ENCODE measurements around the gene TRIM38. TPM values are rescaled to one million over a fixed set of nuclear protein-coding genes. Genes with fewer than 3 reads are reported as not detected.

The TRIM38 gene
- total and polyA plus RNA-seq, 2 of the 13 experiments (the other 11 are each of a cell fraction or from before 2014, with no cell fraction given) = 2.5 to 3.1 TPM

DNA sequence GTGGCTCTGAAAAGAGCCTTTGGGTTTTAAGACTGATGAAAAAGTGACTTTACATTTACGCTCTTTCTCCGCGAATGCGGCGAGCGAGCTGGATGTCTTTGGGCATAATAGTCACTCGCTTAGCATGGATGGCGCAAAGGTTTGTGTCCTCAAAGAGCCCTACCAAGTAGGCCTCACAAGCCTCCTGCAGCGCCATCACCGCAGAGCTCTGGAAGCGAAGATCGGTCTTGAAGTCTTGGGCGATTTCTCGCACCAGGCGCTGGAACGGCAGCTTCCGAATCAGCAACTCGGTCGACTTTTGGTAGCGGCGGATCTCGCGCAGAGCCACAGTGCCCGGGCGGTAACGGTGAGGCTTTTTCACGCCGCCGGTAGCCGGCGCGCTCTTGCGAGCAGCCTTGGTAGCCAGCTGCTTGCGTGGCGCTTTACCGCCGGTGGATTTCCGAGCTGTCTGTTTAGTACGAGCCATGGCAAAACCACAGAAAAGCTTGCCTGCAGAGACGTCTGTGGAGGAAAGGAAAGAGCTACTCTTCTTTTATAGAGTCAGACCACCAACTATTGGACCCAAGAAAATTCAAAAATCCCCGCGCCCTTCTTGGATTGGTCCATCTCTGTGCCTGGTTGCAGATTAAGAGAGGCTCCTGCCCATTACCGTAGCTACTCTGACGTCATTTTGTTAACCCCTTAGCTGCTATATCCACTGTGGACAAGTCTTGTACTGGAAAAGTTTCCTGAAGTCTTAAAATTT, 69.2 kb downstream of the TRIM38 start (continued):
- TF ChIP-seq, protein P1, sequence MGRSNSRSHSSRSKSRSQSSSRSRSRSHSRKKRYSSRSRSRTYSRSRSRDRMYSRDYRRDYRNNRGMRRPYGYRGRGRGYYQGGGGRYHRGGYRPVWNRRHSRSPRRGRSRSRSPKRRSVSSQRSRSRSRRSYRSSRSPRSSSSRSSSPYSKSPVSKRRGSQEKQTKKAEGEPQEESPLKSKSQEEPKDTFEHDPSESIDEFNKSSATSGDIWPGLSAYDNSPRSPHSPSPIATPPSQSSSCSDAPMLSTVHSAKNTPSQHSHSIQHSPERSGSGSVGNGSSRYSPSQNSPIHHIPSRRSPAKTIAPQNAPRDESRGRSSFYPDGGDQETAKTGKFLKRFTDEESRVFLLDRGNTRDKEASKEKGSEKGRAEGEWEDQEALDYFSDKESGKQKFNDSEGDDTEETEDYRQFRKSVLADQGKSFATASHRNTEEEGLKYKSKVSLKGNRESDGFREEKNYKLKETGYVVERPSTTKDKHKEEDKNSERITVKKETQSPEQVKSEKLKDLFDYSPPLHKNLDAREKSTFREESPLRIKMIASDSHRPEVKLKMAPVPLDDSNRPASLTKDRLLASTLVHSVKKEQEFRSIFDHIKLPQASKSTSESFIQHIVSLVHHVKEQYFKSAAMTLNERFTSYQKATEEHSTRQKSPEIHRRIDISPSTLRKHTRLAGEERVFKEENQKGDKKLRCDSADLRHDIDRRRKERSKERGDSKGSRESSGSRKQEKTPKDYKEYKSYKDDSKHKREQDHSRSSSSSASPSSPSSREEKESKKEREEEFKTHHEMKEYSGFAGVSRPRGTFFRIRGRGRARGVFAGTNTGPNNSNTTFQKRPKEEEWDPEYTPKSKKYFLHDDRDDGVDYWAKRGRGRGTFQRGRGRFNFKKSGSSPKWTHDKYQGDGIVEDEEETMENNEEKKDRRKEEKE (IDR thresholded peaks at IDR 0.05) = no peak
- TF ChIP-seq, protein P2, sequence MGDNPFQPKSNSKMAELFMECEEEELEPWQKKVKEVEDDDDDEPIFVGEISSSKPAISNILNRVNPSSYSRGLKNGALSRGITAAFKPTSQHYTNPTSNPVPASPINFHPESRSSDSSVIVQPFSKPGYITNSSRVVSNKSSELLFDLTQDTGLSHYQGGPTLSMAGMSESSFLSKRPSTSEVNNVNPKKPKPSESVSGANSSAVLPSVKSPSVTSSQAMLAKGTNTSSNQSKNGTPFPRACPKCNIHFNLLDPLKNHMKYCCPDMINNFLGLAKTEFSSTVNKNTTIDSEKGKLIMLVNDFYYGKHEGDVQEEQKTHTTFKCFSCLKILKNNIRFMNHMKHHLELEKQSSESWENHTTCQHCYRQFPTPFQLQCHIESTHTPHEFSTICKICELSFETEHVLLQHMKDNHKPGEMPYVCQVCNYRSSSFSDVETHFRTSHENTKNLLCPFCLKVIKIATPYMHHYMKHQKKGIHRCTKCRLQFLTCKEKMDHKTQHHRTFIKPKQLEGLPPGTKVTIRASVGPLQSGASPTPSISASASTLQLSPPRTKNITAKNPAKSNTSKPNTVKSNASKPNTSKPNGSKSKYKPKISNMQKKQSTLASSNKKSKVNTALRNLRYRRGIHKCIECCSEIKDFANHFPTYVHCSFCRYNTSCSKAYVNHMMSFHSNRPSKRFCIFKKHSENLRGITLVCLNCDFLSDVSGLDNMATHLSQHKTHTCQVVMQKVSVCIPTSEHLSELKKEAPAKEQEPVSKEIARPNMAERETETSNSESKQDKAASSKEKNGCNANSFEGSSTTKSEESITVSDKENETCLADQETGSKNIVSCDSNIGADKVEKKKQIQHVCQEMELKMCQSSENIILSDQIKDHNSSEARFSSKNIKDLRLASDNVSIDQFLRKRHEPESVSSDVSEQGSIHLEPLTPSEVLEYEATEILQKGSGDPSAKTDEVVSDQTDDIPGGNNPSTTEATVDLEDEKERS (CRISPR knock-in tag; IDR thresholded peaks at IDR 0.05) = no peak
- TF ChIP-seq SMARCC2 (IDR thresholded peaks at IDR 0.05) (no peak), GABPA (IDR thresholded peaks at IDR 0.05; ENCODE audit: low read depth, low read length) (no peak), GABPA (CRISPR knock-in tag; IDR thresholded peaks at IDR 0.05; ENCODE audit: low read depth) (no peak), FOSL1 (CRISPR knock-in tag; IDR thresholded peaks at IDR 0.05; ENCODE audit: borderline replicate concordance) (peak; percentile 2; the same call in 1 of the 2 replicates), MXD4 (CRISPR knock-in tag; IDR thresholded peaks at IDR 0.05) (peak; percentile 64; the same call in 1 of the 2 replicates), REL (CRISPR knock-in tag; conservative IDR thresholded peaks at IDR 0.05) (0 out of 2 replicates have a peak, but pooled peaks have one; percentile 81), ZNF24 (IDR thresholded peaks at IDR 0.05) (no peak), MAFF (IDR thresholded peaks at IDR 0.05; ENCODE audit: low read depth, low read length) (no peak), ZMYM3 (CRISPR knock-in tag; IDR thresholded peaks at IDR 0.05) (no peak)
- TF ChIP-seq, protein P3, sequence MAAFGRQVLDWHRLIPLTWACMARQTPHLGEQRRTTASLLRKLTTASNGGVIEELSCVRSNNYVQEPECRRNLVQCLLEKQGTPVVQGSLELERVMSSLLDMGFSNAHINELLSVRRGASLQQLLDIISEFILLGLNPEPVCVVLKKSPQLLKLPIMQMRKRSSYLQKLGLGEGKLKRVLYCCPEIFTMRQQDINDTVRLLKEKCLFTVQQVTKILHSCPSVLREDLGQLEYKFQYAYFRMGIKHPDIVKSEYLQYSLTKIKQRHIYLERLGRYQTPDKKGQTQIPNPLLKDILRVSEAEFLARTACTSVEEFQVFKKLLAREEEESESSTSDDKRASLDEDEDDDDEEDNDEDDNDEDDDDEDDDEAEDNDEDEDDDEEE (CRISPR knock-in tag; IDR thresholded peaks at IDR 0.05) = no peak; the same call in 1 of the 2 replicates
- TF ChIP-seq, protein P4, sequence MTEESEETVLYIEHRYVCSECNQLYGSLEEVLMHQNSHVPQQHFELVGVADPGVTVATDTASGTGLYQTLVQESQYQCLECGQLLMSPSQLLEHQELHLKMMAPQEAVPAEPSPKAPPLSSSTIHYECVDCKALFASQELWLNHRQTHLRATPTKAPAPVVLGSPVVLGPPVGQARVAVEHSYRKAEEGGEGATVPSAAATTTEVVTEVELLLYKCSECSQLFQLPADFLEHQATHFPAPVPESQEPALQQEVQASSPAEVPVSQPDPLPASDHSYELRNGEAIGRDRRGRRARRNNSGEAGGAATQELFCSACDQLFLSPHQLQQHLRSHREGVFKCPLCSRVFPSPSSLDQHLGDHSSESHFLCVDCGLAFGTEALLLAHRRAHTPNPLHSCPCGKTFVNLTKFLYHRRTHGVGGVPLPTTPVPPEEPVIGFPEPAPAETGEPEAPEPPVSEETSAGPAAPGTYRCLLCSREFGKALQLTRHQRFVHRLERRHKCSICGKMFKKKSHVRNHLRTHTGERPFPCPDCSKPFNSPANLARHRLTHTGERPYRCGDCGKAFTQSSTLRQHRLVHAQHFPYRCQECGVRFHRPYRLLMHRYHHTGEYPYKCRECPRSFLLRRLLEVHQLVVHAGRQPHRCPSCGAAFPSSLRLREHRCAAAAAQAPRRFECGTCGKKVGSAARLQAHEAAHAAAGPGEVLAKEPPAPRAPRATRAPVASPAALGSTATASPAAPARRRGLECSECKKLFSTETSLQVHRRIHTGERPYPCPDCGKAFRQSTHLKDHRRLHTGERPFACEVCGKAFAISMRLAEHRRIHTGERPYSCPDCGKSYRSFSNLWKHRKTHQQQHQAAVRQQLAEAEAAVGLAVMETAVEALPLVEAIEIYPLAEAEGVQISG (CRISPR knock-in tag; IDR thresholded peaks at IDR 0.05) = peak; percentile 86
- TF ChIP-seq, protein P5, sequence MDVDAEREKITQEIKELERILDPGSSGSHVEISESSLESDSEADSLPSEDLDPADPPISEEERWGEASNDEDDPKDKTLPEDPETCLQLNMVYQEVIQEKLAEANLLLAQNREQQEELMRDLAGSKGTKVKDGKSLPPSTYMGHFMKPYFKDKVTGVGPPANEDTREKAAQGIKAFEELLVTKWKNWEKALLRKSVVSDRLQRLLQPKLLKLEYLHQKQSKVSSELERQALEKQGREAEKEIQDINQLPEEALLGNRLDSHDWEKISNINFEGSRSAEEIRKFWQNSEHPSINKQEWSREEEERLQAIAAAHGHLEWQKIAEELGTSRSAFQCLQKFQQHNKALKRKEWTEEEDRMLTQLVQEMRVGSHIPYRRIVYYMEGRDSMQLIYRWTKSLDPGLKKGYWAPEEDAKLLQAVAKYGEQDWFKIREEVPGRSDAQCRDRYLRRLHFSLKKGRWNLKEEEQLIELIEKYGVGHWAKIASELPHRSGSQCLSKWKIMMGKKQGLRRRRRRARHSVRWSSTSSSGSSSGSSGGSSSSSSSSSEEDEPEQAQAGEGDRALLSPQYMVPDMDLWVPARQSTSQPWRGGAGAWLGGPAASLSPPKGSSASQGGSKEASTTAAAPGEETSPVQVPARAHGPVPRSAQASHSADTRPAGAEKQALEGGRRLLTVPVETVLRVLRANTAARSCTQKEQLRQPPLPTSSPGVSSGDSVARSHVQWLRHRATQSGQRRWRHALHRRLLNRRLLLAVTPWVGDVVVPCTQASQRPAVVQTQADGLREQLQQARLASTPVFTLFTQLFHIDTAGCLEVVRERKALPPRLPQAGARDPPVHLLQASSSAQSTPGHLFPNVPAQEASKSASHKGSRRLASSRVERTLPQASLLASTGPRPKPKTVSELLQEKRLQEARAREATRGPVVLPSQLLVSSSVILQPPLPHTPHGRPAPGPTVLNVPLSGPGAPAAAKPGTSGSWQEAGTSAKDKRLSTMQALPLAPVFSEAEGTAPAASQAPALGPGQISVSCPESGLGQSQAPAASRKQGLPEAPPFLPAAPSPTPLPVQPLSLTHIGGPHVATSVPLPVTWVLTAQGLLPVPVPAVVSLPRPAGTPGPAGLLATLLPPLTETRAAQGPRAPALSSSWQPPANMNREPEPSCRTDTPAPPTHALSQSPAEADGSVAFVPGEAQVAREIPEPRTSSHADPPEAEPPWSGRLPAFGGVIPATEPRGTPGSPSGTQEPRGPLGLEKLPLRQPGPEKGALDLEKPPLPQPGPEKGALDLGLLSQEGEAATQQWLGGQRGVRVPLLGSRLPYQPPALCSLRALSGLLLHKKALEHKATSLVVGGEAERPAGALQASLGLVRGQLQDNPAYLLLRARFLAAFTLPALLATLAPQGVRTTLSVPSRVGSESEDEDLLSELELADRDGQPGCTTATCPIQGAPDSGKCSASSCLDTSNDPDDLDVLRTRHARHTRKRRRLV (CRISPR knock-in tag; IDR thresholded peaks at IDR 0.05) = peak; percentile 79; the same call in 1 of the 2 replicates
